ENCODE measurements around the gene CD81.

CD81 gene

DNA sequence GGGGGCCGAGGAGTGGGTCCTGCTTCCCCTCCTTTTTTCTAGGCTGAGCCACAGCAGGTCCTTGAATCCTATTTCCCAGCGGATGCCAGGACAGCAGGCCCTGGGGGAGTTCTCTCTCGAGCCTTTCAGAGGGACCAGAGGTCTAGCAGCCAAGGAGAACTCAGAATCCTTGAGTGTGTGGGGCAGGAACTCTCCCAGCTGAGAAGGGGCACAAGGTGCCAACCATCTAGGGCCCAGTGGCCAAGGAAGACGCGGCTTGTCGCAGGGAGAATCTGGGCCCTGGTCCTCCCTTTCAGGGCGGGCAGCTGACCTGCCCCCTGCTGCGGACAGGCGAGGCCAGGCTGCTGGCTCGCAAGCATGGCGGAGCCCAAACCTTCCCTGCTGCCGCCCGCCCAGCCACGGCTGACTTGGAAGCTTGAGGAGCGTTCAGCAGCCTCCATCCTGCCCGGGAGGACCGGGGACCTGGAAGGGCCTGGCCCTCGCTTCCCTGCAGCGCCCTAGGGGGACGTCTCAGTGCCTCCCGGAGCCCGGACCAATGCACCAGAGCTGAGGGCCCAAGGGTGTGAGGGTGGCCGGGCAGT lies 22.5 kb downstream of the CD81 start:
- TF ChIP-seq CTCF (IDR thresholded peaks at IDR 0.05), result no peak
- TF ChIP-seq ZFX (IDR thresholded peaks at IDR 0.05; ENCODE audit: borderline replicate concordance), result no peak

DNA sequence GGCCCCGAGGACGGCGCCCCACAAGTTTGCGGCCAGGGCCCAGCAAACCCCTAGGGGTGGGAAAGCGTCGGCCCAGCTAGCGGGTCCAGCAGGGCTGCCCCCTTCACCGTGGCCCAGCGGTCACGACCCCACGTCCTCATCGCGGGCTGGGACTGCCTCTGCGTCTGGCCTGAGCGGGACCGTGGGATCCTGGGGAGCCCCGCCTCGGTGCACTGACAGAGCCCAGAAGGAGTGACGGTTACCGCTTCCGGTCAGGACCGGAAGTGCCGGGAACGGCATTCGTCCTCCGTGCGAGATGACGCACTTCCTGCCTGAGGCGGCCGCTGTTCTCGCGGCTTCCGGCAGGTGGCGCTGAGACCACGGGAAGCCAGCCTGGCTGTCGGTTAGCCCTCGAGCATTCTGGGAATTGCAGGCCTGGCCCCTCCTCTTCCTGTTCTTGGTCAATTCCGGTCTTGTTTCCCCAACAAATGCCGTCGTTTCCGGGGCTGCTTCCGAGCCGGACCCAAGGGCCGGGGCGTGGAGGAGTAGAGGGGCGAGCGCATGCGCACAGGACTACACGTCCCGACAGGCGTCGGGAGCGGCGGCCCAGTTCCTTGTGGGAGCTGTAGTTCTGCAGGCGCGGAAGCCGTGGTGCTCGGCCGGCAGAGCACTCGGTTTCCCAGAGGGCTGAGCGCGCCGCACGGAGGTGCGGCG lies 23.1 kb downstream of the CD81 start, which contains the start of gene TSSC4:
TSSC4 (plus strand) TSS at position 682 of the 693 bp plus-strand sequence. CDS start 1,884 bp downstream, outside the sequence.
- H3K27ac ChIP-seq, result peak within 1 kb of the TSS; percentile 86
- TF ChIP-seq ZFX (IDR thresholded peaks at IDR 0.05; ENCODE audit: borderline replicate concordance), result no peak
- peak; percentile 98 for TF ChIP-seq CTCF (IDR thresholded peaks at IDR 0.05)

More for the DNA sequence above, 22.5 kb downstream of the CD81 start:
- H3K27ac ChIP-seq, result peak overlapping the region; percentile 86

GRCh38 chr11:2400762-2401435 lies 23.8 kb downstream of the CD81 start:
- H3K27ac ChIP-seq, result peak overlapping the region; percentile 86
- no peak for TF ChIP-seq ZFX (IDR thresholded peaks at IDR 0.05; ENCODE audit: borderline replicate concordance)

GRCh38 chr11:2401436-2401984 lies 24.4 kb downstream of the CD81 start:
- peak overlapping the region; percentile 86 for H3K27ac ChIP-seq

DNA sequence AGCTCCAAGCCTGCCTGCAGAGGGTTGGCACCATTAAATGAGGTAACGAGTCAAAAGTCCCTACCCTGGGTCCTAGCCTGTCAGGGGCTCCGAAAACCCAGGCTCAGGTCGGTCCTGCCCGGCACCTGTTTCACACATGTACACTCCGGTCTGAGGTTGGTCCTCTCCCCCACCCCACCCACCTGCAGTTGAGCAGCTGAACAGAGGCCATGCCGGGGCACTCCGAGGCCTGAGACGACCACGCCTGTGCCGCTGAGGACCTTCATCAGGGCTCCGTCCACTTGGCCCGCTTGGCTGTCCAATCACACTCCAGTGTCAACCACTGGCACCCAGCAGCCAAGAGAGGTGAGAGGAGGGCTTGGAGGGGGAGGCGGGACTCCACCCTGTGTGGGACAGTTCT lies 25.0 kb downstream of the CD81 start:
- no peak for TF ChIP-seq ZFX (IDR thresholded peaks at IDR 0.05; ENCODE audit: borderline replicate concordance)
- no peak for TF ChIP-seq CTCF (IDR thresholded peaks at IDR 0.05)

More at GRCh38 chr11:2401436-2401984, 24.4 kb downstream of the CD81 start:
- TF ChIP-seq ZFX (IDR thresholded peaks at IDR 0.05; ENCODE audit: borderline replicate concordance), result no peak
- peak; percentile 31 for TF ChIP-seq CTCF (IDR thresholded peaks at IDR 0.05)

GRCh38 chr11:2402890-2403645 lies 26.0 kb downstream of the CD81 start:
- no peak for TF ChIP-seq CTCF (IDR thresholded peaks at IDR 0.05)
- TF ChIP-seq ZFX (IDR thresholded peaks at IDR 0.05; ENCODE audit: borderline replicate concordance), result no peak

More for the DNA sequence above, 25.0 kb downstream of the CD81 start:
- no peak overlapping the region for H3K27ac ChIP-seq

GRCh38 chr11:2404735-2405196 lies 27.7 kb downstream of the CD81 start:
- H3K27ac ChIP-seq, result no peak overlapping the region

More at GRCh38 chr11:2402890-2403645, 26.0 kb downstream of the CD81 start:
- H3K27ac ChIP-seq, result no peak overlapping the region

More at GRCh38 chr11:2404735-2405196, 27.7 kb downstream of the CD81 start:
- no peak for TF ChIP-seq ZFX (IDR thresholded peaks at IDR 0.05; ENCODE audit: borderline replicate concordance)
- TF ChIP-seq CTCF (IDR thresholded peaks at IDR 0.05), result no peak

Data from 22Rv1 (cell line).